DMS53 (cell line): ENCODE measurements around the gene U2AF1.
"Not testable (repeated sequence)": the region's sequence is repeated elsewhere in the genome, so short reads cannot be mapped to it uniquely, and the experiment has no call there.

ENCODE experiments used
- DNase-seq: peaks from one replicate; lab custom pipeline; 2025; lab: John Stamatoyannopoulos, UW

The U2AF1 gene

DNA sequence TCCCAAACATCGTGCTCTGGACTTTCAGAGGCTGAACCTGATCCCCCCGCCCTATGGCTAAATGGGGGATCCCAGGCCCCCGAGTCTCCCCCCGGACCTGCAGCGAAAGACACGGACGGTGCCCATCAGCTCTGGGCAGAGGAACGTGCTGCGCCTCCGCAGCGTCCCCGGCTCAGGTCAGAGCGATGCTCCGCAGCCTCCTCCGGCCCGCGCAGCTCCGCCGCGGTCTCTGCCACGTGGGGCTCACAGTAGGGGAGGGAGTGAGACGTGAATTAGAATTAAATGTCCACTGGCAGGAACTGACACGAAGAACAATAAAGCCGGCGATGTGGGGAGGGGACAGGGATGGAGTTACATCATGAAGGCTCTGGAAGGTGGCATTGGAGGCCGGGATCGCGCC lies 30.7 kb downstream of the U2AF1 start:
- not testable (repeated sequence) for DNase-seq

DNA sequence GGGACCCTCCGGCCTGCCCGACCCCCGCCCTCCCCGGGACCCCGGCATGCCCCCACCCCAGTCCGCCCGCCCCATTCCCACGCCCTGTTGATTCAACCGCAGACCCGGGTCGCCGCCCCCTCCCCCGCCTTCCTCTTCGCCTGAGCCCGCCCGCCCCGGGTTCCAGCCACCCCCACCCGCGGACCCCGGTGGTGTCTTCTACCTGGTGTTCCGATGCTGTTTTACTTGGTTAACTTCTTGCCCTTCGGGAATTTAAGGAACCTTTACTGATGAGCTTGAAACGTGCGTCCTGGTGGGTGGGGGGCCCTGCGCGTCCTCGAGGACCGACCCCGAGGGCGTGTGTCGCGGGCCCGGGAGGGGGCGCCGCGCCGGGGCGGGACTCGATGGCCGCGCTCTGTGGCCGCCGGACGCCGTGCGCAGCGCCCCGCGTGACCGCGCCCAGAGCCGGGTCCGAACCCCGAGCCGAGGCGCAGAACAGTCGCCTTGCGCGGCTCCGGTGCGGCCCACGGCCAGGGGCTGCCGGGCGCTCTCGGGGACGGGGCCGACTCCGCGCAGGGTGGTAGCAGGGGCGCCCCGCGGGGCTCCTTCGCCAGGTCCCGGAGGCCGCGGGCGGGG lies 31.2 kb downstream of the U2AF1 start:
- not testable (repeated sequence) for DNase-seq

DNA sequence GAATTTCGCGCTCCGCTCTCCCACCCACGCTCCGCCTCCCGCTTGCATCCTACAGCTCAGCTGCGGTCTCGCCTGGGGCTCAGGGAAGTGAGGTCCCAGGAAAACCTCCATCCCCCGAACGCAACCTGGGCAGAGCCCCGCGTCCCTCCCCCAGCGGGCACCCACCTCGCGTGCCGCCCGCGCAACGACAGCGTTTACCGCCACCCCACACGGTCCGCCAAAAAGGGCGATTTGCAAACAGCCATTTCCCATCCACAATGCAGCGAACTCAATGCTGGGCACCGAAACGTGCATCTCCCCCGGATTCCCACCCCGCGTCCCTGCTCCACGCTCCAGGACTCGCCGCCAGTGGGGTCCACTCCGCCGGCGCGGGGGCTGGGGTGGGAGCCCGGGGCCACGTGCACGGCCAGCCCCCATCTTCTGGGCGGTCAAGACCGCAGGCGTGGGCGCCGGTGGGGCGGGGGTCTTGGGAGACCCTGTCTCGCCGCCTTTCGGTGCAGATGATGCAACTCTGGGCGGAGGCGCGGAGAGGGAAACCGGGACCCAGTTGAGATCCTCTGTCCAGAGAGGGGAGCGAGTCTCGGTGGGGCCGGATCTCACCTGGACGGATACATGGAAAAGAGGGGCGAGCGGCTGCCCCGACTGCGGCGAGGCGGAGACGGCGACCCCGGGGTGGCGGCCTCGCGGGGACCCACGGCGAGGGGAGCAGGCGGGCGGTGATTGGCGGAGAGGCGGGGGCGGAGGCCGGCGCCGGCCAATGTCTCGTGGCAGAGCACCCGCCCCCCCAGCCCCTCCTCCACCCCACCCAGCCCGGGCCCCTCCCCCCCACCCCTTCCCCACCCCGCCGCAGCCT lies 32.0 kb downstream of the U2AF1 start, which contains the start of gene CBS:
Gene CBS, minus strand, starts transcription at position 666 of the 853 bp plus-strand sequence. CDS start 3,642 bp downstream, outside the sequence.
- not testable (repeated sequence) for DNase-seq

DNA sequence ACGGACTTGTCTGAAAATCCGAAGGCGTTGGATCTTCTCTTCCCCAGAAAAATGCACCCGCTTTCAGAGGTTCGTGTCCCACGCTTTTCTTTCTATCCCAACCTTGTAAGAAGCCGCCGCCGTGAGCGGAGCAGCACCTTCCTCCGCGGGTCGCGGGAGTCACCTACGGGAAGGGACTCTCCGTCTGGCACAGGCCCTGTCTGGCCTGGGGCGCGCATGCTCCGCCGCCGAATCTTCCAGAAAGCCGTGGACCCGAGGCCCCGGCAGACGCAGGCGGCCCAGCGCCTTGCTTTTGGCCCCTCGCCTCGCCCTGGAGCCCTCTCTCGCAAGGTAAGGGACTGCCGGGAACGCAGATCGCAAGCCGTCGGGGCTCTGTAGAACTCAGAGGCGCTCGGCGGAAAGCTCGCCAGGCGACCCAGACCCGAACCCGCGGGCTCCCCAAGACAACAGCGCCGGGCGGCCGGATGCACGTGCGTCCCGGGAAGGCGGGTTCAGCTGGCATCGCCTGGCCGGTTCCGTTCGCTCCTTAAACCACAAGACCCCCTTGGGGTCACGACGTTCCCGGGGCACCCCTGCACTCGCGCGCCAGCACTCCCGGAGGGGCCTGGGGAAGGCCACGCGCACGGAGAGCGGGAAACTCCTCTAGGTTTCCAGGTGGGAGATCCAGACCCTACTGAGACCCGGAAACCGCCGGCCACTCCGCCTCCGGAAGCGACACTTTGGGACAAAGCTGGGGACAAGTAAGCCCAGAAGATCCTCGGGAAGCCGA lies 32.8 kb downstream of the U2AF1 start:
- DNase-seq: not testable (repeated sequence)

DNA sequence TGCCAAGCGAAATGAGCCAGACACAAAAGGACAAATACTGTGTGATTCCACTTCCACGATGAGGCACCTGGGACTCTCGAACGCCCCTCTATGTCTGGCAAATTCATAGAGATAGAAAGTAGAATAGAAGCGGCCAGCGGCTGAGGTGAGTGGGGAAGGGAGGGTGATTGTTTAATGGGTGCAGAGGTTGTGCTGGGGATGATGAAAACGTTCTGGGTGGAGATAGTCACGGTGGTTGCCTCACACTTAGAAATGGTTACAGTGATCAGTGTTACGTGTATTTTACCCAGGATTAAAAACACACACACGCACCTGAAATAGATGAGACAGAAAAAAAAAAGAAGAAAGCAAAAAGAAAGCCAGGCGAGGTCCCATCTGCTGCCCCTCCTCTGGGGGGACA lies 34.6 kb downstream of the U2AF1 start:
- DNase-seq: not testable (repeated sequence)

DNA sequence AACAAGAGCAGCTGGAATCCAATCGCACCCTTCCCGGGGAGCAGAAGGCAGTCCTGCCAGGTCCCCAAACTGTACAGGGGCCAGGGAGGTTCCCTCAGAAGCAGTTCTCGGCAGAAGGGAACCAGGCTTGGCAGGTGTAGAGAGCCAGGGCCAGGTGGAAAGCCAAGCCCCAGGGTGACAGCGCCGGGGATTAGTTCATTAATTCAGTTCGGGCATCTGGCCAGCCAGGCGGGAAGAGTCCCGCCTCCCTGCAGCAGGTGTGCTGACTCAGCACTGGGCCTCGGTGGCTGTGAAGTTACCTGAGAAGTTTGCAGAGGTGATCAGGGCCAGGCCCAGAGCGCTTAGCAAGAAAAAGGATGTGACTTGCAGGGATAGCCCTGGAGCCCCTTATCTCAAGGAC lies 37.7 kb downstream of the U2AF1 start:
- not testable (repeated sequence) for DNase-seq

DNA sequence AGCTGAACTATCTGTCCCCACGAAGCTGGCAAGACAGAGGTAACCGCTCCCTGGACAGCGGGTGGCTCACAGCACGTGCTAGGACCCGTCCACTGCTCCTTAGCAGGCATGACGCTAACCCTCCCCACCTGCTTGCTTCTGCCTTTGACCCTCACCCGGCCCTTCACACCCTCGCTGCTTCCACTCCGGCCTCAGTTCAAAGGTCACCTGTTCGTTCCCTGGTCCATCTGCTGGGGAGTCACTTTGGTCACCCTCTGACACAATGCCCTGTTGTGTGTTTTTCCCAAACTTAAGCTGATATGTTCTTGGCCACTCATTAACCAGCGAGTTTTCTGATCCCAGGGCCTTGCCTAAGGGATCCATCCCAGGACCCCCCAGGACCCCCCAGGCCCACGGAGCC lies 39.3 kb downstream of the U2AF1 start:
- DNase-seq: not testable (repeated sequence)

DNA sequence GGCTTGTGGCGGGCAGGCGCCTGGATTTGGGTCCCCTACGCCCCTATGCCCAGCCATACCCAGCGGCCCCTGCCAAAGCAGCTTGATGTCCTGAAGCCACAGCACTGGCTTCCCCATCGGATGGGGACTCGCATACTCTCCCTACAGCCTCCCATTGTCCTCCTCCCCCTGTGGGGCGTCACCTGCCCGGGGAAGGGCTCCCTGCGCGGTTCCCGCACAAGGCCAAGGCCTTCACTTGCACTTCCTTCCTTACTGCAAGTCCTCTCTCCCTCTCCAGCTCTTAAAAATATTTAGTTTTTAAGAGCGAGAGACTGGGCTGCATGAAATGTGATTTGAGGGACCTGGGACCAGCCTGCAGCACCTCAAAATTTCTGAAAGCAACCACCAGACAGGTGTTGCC lies 40.7 kb downstream of the U2AF1 start:
- not testable (repeated sequence) for DNase-seq

DNA sequence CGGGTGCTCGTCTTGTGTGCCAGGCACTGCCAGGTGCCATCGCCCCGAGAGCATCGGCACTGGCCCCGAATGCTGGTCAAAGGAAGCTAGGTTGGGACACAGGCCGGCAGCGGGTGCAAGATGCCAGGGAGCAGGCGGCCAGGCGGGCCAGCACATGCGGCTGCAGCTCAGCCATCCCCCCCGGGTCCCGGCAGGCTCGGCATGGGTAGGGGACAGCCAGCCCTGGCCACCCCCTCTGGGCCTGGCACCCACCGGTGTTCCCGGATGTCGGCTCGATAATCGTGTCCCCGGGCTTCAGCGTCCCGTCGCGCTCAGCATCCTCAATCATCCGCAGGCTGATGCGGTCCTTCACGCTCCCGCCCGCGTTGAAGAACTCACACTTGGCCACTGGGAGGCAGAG lies 41.4 kb downstream of the U2AF1 start:
- DNase-seq: not testable (repeated sequence)

DNA sequence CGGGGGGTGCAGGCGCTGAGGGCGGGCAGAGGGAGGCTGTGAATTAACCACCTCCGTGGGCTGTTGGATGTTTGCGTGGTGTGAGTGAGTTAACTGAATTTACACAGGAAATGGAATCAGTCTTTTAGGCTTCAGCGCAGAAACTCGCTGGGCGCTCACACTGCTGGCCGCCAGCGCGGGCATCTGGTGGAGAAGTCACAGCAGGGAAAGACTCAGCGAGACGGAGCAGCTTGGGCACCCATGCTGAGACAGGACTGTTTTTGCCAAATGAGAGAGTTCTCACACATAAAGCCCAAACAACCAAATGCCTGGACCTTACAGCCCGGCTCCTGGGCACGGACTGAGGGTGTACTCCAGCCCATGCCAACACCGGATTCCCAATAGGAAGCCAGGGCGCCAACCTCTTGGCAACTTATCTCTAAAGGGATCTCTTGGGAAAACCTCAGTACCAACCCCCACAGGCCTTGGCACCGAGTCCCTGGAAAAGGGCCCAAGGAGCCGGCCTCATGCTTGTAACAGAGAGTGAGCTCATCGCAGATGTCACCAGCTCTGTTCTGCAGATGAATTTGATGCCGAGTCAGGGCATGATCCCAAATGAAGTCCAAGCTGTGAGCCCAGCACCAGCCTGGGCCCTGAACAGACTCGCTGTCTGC lies 43.0 kb downstream of the U2AF1 start:
- DNase-seq: not testable (repeated sequence)

DNA sequence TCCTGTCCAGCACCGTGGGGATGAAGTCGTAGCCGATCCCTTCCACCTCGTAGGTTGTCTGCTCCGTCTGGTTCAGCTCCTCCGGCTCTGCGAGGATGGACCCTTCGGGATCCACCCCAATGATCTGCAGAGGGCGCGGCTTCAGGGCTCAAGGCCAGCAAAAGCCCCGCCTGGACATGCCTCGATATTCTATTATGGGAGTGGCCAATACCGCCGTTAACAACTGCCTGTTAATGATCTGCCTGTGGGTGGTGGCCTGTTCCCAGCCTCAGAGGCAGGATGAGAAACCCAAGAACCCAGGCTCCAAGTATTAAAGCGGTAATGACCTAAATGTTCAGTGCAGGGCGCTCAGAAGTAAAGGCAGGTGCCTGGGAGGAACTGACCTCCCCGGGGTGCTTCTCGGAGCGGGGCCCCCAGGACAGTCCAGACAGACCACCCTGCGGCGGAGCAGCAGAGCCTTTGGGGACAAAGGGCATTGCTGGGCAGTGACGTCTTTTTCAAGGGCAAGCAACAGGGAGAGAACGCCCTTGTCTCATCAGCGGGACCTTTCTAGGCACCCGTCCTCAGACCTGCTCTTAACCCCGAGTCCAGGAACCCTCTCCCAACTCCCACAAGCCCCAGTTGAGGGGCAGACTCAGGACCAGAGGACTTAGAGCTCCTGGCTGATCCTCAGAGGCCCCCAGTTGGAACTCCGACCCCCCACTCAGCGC lies 44.3 kb downstream of the U2AF1 start:
- DNase-seq: not testable (repeated sequence)

DNA sequence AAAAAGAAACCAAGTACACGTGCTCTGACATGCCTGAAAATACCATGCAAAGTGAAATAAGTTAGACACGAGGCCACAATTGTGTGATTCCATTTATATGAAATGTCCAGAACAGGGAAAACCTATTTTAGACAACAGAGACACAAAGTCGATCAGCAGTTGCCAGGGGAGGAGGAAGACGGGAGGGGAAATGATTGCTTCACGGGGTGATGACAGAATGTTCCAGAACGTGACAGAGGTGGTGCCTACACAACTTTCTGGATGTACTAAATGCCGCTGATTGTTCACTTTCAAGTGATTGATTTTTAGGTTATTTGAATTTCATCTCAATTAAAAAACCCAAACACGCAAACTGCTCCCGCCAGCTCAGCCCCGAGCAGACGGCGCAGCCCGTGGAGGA lies 54.3 kb downstream of the U2AF1 start:
- DNase-seq: not testable (repeated sequence)

DNA sequence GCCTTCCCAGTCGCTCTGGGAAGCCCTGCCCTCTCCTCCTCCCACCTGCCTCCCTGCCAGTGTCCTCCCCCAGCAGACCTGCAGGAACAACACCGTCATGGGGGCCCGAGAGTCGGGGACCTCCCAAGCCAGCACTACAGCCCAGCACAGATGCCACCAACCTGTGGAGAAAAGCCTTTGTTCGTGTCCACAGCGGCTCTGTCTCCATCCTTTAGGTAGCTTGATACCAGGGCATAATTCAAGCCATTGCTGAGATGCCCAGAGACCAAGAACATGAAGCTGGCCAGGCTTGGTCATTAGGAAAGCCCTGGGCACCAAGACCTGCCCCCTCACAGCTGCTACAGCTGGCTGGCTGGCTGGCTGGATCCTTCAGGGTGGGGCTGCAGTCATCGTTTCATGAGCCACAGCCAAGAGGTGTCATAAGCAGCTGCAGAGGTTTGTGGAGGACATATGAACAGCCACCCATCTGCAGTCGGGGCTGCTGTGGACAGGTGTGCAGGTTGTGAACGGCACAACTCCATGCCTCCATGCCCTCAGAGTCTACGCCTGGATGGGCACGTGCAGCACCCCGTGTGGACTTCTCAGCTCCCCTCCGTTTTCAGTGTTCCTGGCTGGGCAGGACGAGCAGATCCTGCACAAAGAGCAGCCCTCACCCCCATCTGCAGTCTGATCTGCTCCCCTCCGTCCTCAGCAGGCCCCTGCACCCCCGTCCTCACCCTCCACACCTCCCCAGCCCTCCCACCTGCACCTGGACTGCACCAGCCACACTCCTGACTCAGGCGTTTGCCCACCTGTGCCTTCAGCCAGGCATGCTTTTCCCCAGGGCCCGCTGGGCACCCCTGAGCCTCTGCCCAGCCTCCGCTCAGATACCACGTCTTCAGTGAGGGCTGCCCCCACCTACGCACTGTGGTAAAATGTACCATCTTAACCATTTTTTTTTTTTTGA lies 61.2 kb downstream of the U2AF1 start:
- DNase-seq: peak; percentile 49

DNA sequence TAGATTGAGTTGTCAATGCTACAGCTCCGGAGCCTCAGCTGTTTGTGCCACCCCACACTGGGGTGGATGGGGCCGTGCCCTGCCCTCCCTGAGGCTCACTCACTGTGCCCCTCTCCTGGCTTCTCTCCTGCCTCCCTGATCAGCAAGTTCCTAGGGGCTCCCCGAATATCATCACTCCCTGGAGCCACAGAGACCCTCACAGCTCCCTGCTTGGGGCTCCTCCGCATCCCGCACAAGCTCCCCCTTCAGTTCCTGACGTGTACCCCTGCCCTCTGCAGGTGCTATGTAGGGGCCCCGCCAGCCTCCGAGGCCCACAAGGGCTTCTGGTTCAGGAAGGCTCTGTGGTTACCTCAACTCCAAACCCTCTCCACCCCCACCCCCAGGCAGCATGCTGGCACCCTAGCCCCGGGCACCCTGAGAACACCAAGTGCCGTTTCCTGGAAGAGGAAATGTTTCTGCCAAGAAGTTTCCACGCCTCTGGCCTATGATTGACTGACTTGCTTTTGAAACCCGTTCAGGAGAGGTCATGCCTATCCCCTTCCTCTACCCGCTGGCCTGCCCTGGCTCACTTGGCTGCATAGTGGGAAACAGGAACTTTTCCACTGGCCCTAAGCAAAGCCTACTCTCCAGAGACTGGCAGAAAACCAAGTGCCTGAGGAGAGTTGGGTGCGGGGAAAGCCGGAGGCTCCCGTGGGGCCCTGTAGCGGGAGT lies 62.0 kb downstream of the U2AF1 start:
- DNase-seq: not testable (repeated sequence)

DNA sequence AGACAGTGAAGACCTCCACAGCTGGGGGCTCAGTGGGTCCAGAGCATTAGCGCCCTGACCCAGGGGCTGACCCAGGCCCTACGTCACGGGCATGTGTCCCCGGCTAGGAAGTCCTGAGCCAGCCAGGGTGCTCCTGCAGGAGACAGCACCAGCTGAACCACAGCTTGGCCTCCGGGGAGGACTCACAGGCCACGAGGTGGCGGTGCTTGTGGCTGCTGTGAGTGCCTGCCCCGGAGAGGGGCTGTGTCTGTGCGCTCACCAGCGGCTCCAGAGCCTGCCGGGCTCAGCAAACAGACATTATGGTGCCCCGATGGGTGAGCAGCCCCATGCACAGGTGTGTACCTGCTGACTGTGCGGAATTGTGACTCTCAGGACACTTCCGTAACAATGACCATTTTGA lies 62.8 kb downstream of the U2AF1 start:
- DNase-seq: not testable (repeated sequence)

DNA sequence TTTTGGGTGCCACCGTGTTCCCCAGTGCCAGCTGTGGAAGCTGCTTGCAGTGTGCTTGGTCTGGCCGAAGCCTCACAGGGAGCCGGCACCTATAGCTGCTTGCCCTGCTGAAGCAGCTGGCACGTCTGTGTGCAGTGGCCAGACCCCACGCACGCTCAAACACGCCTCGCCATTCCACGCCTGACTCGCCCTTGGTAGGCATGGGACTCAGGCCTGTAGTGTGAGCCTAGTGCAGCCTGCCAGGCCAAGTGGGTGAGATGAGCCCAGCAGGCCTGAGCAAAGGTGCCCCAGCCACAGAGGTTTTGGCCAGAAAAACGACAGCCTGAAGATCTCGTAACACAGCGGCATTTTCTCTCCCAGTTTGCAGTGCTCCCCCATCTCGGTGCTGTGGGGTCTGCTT lies 64.1 kb downstream of the U2AF1 start:
- not testable (repeated sequence) for DNase-seq
